Smooth muscle cell (in vitro differentiated cells): ENCODE results near the gene LRFN2. TPM values are rescaled to one million over a fixed set of nuclear protein-coding genes. Genes with fewer than 3 reads are reported as not detected.

Experiments
- DNase-seq: peaks from one replicate; lab custom pipeline; 2025; ENCODE audit not compliant: unreplicated experiment; lab: John Stamatoyannopoulos, UW
- H2AFZ ChIP-seq: fragments of 200-600 bp; sonication (generic); 2 replicates; pipeline ENCODE4 v1.6.0; 2016; ENCODE audit warnings: antibody characterized with exemption, low read depth, mild to moderate bottlenecking
- H3F3A ChIP-seq: fragments of 200-600 bp; sonication (generic); 2 replicates; pipeline ENCODE4 v1.6.0; 2017; ENCODE audit warnings: antibody characterized with exemption, low read depth
- H3K27ac ChIP-seq: fragments of 200-600 bp; sonication (generic); 2 replicates; pipeline ENCODE4 v1.5.1; 2016; ENCODE audit warnings: low read depth, mild to moderate bottlenecking
- H3K27me3 ChIP-seq: fragments of 200-600 bp; sonication (generic); 2 replicates; pipeline ENCODE4 v1.6.1; 2016; ENCODE audit warnings: low read depth, mild to moderate bottlenecking
- H3K36me3 ChIP-seq: fragments of 200-600 bp; sonication (generic); 2 replicates; pipeline ENCODE4 v1.5.1; 2016; ENCODE audit warnings: low read depth
- H3K4me1 ChIP-seq: fragments of 200-600 bp; sonication (generic); 2 replicates; pipeline ENCODE4 v1.5.1; 2016; ENCODE audit warnings: low read depth
- H3K4me2 ChIP-seq: fragments of 200-600 bp; sonication (generic); 2 replicates; pipeline ENCODE4 v1.6.0; 2016; ENCODE audit warnings: mild to moderate bottlenecking
- H3K4me3 ChIP-seq: fragments of 200-600 bp; sonication (generic); 2 replicates; pipeline ENCODE4 v1.5.1; 2016; ENCODE audit warnings: mild to moderate bottlenecking
- H3K79me2 ChIP-seq: fragments of 200-600 bp; sonication (generic); 2 replicates; pipeline ENCODE4 v1.6.0; 2016; ENCODE audit warnings: low read depth, mild to moderate bottlenecking
- H3K9ac ChIP-seq: fragments of 200-600 bp; sonication (generic); 2 replicates; pipeline ENCODE4 v1.6.0; 2016; ENCODE audit warnings: low read depth
- H3K9me3 ChIP-seq: fragments of 200-600 bp; sonication (generic); replicated peaks from 2 replicates; pipeline ENCODE4 v1.5.1; 2016; ENCODE audit warnings: low read depth
- H4K20me1 ChIP-seq: fragments of 200-600 bp; sonication (generic); 2 replicates; pipeline ENCODE4 v1.6.0; 2016; ENCODE audit warnings: low read depth
- CTCF ChIP-seq: fragments of 200-600 bp; sonication (generic); IDR thresholded peaks from 2 replicates; pipeline ENCODE4 v1.5.1; 2017; ENCODE audit warnings: borderline replicate concordance, mild to moderate bottlenecking, antibody characterized with exemption; ENCODE audit not compliant: insufficient read depth, poor library complexity, severe bottlenecking
- WGBS: methylation state at CpG from one replicate; pipeline ENCODE4 v1.1.7; 2016; ENCODE audit warnings: low lambda C conversion rate; 5-methylcytosine and 5-hydroxymethylcytosine counted together
- polyA plus RNA-seq: library from polyadenylated mRNA; unstranded; fragments of >200 nt; fragmentation: Nextera tagmentation; extraction: Ambion mirVana; gene quantifications from 2 replicates; pipeline ENCODE4 v1.2.1, GENCODE V29; 2016
- total RNA-seq: library from RNA; depleted of rRNA; stranded (reverse); fragments of >200 nt; gene quantifications from 2 replicates; pipeline ENCODE4 v1.2.3, GENCODE V29; 2014

LRFN2 gene
- total and polyA plus RNA-seq, 2 experiments from 2014 or later: 0.04 to 0.57 TPM

DNA sequence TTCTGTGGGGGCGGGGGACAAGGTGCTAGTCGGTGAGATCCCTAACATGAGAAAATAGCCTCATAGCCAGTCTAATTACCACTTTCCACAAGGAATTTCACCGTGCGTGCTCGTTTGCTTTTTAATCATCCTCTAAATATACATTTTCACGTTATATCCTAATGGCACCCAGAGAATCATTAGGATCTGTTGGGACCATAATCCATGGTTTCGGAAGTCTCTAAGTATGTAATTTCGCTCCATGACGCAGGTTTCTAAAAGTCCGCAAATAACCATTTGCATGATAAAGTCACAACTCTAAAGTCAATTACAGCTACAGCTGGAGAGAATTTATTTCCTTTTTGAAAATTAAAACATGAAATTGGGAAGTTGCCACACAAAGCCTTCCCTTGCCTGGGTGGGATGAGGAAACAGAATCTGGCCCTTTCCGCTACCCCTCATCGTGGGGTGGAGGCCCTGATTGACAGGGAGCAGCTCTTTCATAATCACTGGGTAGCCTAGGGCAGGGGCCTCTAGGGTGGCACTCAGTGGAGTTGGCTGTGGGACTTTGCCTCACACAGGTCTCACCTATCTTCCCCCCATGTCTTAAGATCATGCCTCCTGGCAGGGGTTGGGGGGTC is 81.9 kb downstream of the LRFN2 start:
- no peaks in the 10 kb centered on the region for H3K9me3 ChIP-seq
- H2AFZ ChIP-seq: no peak overlapping the region
- no peaks in the 10 kb centered on the region for H3K4me1 ChIP-seq
- no peak for DNase-seq
- no peaks in the 10 kb centered on the region for H4K20me1 ChIP-seq
- WGBS: 93% methylated on average over 12 of the region's 12 CpGs
- no peaks in the 10 kb centered on the region for H3K36me3 ChIP-seq
- H3K27ac ChIP-seq: no peak overlapping the region
- H3K27me3 ChIP-seq: no peaks in the 10 kb centered on the region
- TF ChIP-seq CTCF: no peak
- H3F3A ChIP-seq: no peaks in the 10 kb centered on the region
- no peaks in the 10 kb centered on the region for H3K79me2 ChIP-seq
- H3K4me2 ChIP-seq: no peak overlapping the region
- H3K9ac ChIP-seq: no peak overlapping the region
- H3K4me3 ChIP-seq: no peak overlapping the region

DNA sequence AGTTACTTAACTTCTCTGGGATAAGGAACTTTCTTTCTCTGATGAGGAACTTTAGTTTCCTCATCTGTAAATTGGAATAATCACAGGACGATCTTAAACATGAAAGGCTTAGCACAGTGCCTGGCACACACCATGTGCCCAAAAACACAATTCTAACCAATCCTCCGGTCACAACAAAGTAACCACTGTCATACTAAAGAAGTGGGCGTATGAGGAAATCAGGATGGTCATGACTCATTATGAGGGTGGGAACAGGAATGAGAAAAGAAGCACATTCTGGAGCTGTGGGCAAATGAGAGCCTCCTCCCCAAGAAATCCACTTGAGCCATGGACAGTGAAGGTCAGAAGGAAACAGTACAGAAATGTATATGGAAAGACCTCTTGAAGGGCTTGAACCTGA is 82.9 kb downstream of the LRFN2 start:
- Histone ChIP-seq H3K9me3 (no peaks in the 10 kb centered on the region), H4K20me1 (no peaks in the 10 kb centered on the region), H3K4me3 (no peak overlapping the region), H3K9ac (no peak overlapping the region), H3K79me2 (no peaks in the 10 kb centered on the region), H3K4me1 (no peaks in the 10 kb centered on the region), H2AFZ (no peak overlapping the region), H3K4me2 (no peak overlapping the region), H3K27ac (no peak overlapping the region), H3F3A (no peaks in the 10 kb centered on the region), H3K36me3 (no peaks in the 10 kb centered on the region), H3K27me3 (no peaks in the 10 kb centered on the region)
- DNase-seq: no peak
- no peak for TF ChIP-seq CTCF
- 75% methylated on average over 3 of the region's 3 CpGs for WGBS

DNA sequence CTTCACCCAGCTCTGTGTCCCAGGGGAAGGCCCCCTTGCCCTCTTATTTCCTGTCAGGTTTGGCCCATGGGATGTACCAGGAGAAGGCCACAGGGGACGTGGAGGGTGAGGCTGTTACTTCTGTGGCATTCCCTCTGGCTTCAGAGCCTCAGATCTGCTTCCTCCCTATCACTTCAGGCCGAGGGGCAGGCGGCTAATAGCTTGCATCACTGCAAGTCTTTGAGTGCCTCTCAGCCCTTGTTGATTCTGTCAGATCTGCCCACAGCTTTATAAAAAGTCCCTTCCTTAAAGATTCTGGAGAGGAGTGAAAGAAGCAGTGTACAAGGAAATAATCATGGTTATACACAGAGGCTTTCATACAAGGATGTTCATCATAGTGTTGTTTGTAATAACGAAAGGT is 86.9 kb downstream of the LRFN2 start:
- Histone ChIP-seq H4K20me1 (no peaks in the 10 kb centered on the region), H3K9ac (no peak overlapping the region), H3K36me3 (no peaks in the 10 kb centered on the region), H2AFZ (no peak overlapping the region), H3K27me3 (peaks cover 21% of the 10 kb centered on the region), H3K4me3 (no peak overlapping the region), H3K27ac (no peak overlapping the region), H3F3A (no peaks in the 10 kb centered on the region), H3K4me1 (no peaks in the 10 kb centered on the region), H3K9me3 (no peaks in the 10 kb centered on the region), H3K4me2 (no peak overlapping the region), H3K79me2 (no peaks in the 10 kb centered on the region)
- WGBS: 74% methylated on average over 4 of the region's 4 CpGs
- TF ChIP-seq CTCF: no peak
- DNase-seq: no peak

DNA sequence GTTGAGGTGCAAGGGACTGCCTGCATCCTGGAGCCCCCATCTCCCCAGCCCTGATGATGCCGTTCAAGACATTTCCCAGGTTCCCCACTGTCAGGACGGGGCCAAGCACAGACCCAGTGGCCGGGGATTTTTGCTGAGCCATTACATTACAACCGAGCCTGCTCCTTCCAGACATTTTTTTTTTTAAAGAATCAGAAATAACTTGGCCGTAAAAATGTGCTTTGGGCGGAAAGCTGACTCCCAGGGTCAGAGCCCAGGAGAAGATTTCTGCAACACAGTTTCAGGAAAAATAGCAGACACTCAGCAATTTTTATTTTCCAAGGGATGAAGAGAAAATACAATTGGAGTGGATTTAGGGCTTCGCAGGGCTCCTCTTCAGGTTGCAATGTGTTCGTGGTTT is 87.9 kb downstream of the LRFN2 start:
- Histone ChIP-seq H2AFZ (no peak overlapping the region), H3K27ac (no peak overlapping the region), H3K79me2 (no peaks in the 10 kb centered on the region), H4K20me1 (no peaks in the 10 kb centered on the region), H3K36me3 (no peaks in the 10 kb centered on the region), H3K4me1 (no peaks in the 10 kb centered on the region), H3K27me3 (peaks cover 29% of the 10 kb centered on the region), H3K9ac (no peak overlapping the region), H3K4me3 (no peak overlapping the region), H3F3A (no peaks in the 10 kb centered on the region), H3K4me2 (no peak overlapping the region), H3K9me3 (no peaks in the 10 kb centered on the region)
- DNase-seq: no peak
- WGBS: 66% methylated on average over 8 of the region's 8 CpGs
- no peak for TF ChIP-seq CTCF
